K562 (cell line): ENCODE data around the gene TCEA3. TPM values are rescaled to one million over a fixed set of nuclear protein-coding genes. Genes with fewer than 3 reads are reported as not detected.
A peak's percentile ranks its signal among the peaks of the same experiment; 100 is the strongest.

Experiments
- DIDO1 ChIP-seq: fragments of 450-650 bp; IDR thresholded peaks from 2 replicates; pipeline ENCODE4 v1.6.1; 2016; ENCODE audit warnings: low read depth, missing biosample characterization, missing genetic modification characterization
- ESRRB ChIP-seq: fragments of 250-450 bp; sonication (Bioruptor Pico); IDR thresholded peaks from 2 replicates; pipeline ENCODE4 v1.5.0; 2020; ENCODE audit warnings: mild to moderate bottlenecking, moderate library complexity, borderline replicate concordance
- MCM3 ChIP-seq: fragments of 450-650 bp; IDR thresholded peaks from 2 replicates; pipeline ENCODE4 v1.6.1; 2016
- POLR2H ChIP-seq: IDR thresholded peaks from 2 replicates; pipeline ENCODE4 v1.6.1; 2016; ENCODE audit warnings: missing genetic modification characterization, low read depth, mild to moderate bottlenecking, control low read depth, missing compliant biosample characterization, moderate library complexity
- UBTF ChIP-seq, 2 experiments: IDR thresholded peaks; 2 replicates each; pipeline ENCODE4 v1.6.1; 2012; ENCODE audit warnings: improper control_type of control experiment in 2 of 2, low read depth in 2 of 2, low read length in 2 of 2, borderline replicate concordance in 1 of 2
- ZBTB2 ChIP-seq: fragments of 450-650 bp; IDR thresholded peaks from 2 replicates; pipeline ENCODE4 v1.6.1; 2016; ENCODE audit warnings: antibody characterized with exemption
- ZNF407 ChIP-seq: fragments of 450-650 bp; IDR thresholded peaks from 2 replicates; pipeline ENCODE4 v1.6.1; 2016; ENCODE audit warnings: low read depth
- ZNF445 ChIP-seq: fragments of 250-450 bp; sonication (Bioruptor Pico); IDR thresholded peaks from 2 replicates; pipeline ENCODE4 v1.4.0; 2020; ENCODE audit warnings: low read depth, mild to moderate bottlenecking, moderate library complexity
- polyA plus RNA-seq, 8 experiments: library from polyadenylated mRNA; depleted of rRNA in 4 of 8; stranded (reverse) in 5 of 8; unstranded in 3 of 8; fragments of >200 nt; fragmentation: Nextera tagmentation in 2 of 8; fragmentation: Illumina TruSeq in 1 of 8; extraction: Ambion mirVana in 2 of 8; extraction: Trizol in 1 of 8; gene quantifications; 2 replicates each; pipeline versions ENCODE4 v1.2.1 to v1.2.3, GENCODE V29; 2011 to 2014; ENCODE audit warnings: inconsistent platforms in 1 of 8, missing spikeins in 1 of 8
- total RNA-seq, 7 experiments: library from RNA; depleted of rRNA in 6 of 7; stranded (reverse); fragments of >200 nt in 6 of 7; fragmentation: Illumina TruSeq in 2 of 7; extraction: Trizol in 2 of 7; gene quantifications; 2 replicates each; pipeline versions ENCODE4 v1.2.1 to v1.2.3, GENCODE V29; 2011 to 2021; ENCODE audit warnings: low replicate concordance in 1 of 7
- TF ChIP-seq, protein P1 (sequence below): sonication (generic); formaldehyde crosslinking; IDR thresholded peaks from 2 replicates; pipeline ENCODE4 v1.8.0; 2022; ENCODE audit warnings: missing genetic modification reagents, mild to moderate bottlenecking, borderline replicate concordance

Gene TCEA3
- total and polyA plus RNA-seq, 9 of the 15 experiments (the other 6 are each of a cell fraction or from before 2014, with no cell fraction given): 0.03 to 0.55 (median 0.36) TPM

- TF ChIP-seq ZNF407 (no peak), MCM3 (no peak), ZBTB2 (no peak), DIDO1 (no peak; the same call in 1 of the 2 replicates), UBTF (IDR thresholded peaks at IDR 0.05; ENCODE audit: borderline replicate concordance in 1 of 2, low read depth in 2 of 2, low read length in 2 of 2) (peak; percentile 31 to 86; a peak in 3 of 4 replicates), POLR2H (tag) (peak; percentile 94), ESRRB (CRISPR knock-in tag) (no peak), ZNF445 (CRISPR knock-in tag) (no peak)
- TF ChIP-seq, protein P1, sequence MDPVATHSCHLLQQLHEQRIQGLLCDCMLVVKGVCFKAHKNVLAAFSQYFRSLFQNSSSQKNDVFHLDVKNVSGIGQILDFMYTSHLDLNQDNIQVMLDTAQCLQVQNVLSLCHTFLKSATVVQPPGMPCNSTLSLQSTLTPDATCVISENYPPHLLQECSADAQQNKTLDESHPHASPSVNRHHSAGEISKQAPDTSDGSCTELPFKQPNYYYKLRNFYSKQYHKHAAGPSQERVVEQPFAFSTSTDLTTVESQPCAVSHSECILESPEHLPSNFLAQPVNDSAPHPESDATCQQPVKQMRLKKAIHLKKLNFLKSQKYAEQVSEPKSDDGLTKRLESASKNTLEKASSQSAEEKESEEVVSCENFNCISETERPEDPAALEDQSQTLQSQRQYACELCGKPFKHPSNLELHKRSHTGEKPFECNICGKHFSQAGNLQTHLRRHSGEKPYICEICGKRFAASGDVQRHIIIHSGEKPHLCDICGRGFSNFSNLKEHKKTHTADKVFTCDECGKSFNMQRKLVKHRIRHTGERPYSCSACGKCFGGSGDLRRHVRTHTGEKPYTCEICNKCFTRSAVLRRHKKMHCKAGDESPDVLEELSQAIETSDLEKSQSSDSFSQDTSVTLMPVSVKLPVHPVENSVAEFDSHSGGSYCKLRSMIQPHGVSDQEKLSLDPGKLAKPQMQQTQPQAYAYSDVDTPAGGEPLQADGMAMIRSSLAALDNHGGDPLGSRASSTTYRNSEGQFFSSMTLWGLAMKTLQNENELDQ: no peak
These were observed 80.2 kb downstream of the TCEA3 start, which contains the start of gene HNRNPR (continued) for GRCh38 chr1:23344111-23344986.
